GM19324 (cell line): ENCODE results near the gene CD300LG.

Experiments used
- ATAC-seq: cut with Tn5 transposase; IDR thresholded peaks from one replicate; pipeline ENCODE4 v1.9.1; 2021; ENCODE audit warnings: mild to moderate bottlenecking, moderate library complexity; ENCODE audit not compliant: unreplicated experiment, low FRiP score

The CD300LG gene

DNA sequence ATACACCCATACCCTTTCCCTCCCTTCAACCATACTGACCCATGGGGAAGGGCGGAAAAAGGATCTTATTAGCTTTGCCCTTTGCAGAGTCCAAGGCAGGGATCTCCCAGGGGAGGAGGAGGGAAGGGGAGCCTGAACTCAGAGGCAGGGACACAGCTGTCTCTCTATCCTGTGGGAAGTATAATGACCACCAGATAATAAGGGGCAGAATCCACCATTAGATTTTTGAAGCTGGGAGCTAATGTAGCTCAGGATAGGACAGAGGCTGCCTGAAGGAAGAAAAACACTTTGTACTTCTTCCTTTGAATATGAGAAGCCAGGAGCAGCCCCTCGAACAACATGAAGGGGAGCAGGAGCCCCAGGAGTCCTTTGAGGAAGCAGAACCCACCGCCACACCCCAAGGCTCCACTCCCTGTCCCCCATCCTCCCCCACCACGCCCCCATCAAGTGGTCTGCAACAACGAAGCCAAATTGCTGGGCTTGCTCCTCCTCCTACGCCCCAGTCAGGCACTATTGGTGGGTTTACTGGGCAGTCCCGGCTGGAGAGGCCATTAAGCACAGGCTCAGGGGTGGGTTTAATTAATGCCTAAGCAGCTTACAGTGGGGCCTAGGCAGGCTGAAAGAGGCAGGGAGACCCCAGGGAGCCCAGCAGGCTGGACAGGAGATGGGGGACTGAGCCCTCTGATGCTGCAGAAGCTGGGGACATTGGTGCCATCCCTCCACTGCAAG lies 55.0 kb downstream of the CD300LG start:
- ATAC-seq: no peak

DNA sequence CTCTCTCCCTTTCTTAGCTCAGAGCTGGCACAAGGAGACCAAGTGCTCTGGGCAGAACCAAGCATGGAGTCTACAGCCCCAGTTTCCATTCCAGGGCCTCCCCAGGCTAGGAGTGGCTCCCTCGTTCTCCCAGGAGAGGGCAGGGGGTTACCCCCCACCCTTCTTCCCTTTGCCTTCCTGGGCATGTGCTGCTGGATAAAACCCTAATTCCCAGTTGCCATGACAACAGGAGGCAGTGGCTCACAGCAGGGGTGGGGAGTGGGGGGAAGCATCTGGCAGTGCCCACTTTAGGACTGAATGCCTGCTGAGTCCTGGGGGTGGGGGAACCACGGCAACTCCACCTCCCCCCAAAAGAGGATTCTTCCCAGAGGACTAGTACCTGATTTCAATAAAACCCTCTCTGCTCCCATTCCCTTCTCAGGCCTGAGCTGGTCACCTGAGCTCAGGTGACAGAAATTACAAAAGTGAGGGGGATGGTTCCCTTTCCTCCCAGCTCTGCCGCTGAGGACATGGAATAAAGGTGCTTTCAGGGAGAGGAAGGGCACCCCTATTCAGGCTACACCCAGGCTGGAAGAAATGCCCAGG lies 58.5 kb downstream of the CD300LG start:
- ATAC-seq: no peak

DNA sequence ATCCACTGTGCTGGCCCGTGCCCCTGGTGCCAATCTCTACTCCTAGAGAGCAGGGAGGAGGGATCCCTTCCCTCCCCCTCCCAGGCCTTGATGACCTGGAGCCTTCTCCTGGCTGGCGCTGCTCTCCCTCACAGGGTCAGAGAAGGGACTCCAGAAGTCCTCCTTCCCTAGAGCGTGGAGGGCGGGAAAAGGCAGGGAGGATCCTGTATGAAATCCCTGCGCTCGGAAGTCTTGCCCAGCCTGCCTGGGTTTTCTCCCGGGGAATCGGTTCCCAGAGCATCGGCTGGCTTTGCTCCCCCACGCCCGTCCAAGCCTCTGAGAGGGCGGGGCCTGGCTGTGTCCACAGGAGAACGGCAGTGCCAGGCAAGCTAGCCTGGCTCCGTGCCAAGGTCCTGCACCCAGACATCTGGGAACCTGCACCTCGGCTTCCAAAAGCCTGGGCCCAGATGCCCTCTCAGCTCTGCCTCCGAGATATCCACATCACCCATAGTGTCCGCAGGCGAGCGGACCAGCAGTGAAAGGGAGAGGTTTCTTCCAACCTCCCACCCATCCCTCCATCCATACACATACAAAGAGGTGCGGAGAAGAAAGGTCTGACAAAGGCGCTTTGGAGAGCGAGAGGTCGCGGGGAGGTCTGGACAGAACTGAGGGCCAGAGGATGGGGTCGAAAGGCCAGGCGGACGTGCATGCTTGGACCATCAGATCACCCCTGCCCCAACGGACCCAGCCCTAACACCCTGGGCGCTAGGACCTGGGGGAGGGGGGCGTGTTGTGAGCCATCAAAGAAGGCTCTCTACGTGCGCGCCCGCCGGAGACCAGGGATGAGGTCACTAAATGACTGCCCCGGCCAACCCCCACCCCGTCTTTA lies 59.2 kb downstream of the CD300LG start:
- no peak for ATAC-seq

- ATAC-seq: no peak
These were observed 60.0 kb downstream of the CD300LG start for GRCh38 chr17:43906951-43907424.

DNA sequence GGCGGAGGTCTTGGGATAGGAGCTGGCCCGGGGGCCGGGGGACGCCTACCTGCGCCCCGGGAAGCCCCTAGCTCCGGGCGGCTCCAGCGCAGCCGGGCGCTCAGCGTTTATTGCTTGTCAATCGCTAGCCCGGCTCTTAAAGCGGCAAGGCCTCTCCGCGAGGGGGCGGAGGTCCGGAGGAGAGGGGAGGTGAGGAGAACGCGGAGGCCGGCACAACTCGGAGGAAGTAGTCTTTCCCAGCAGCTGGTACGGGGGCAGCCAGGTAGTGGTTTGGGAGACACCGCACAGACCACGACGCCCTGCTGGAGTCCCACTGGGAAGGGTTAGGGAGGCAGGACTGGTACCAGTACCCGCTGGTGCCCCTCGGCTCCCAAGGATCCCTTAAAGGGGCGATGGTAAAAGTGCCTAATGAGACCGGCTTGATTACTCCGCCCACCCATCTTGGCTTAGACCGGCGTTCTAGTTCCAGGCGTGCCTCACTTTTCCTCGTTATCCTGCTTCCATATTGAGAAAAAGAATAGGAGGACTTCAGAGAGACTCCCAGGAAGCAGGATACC lies 60.5 kb downstream of the CD300LG start, which contains the start of gene MPP2:
MPP2 (minus strand) TSS at position 112 of the 557 bp plus-strand sequence. CDS start 3,076 bp downstream, outside the sequence.
- no peak for ATAC-seq

- ATAC-seq: no peak
These were observed 61.2 kb downstream of the CD300LG start for GRCh38 chr17:43907998-43908721.

DNA sequence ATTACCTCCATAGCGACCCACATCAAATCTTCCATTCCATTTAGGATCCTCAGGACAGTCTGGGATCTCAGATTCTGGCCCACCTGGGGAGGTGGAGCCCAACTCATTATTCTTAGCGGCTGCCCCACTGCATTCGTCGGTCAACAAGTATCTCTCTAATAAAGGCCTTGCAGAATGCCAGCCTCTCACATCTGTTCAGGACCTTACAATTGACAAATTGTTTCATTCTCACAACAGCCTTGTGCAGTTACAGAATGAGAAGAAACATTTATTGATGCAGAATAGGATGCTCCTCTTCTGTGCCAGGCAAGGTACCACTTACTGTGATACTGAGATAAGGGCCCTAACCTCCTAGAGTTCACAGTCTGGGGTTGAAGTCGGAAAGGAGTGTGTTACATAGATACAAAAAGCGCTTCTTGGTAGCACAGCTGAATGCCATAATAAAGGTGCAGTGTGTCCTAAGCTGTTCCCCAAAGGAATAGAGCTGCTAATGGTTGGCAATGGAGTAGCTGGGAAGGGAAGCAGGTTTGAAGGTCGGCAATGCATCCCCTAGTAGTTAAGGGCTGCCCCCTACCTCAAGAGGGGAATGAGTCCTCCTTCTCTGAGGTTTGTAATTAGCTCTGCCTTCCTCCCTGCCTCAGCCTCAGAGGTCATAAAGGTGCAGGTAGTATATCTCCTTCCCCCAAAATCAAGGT lies 62.7 kb downstream of the CD300LG start:
- no peak for ATAC-seq

- no peak for ATAC-seq
These were observed 64.9 kb downstream of the CD300LG start for GRCh38 chr17:43911904-43912303.

- ATAC-seq: no peak
These were observed 65.8 kb downstream of the CD300LG start for GRCh38 chr17:43912635-43913304.
